Natural killer cell (primary cell): Measurements from ENCODE around the gene ALDH7A1. TPM values are rescaled to one million over a fixed set of nuclear protein-coding genes. Genes with fewer than 3 reads are reported as not detected.
A peak's percentile ranks its signal among the peaks of the same experiment; 100 is the strongest.

ENCODE experiments used
- ATAC-seq, 3 donors: fragments of 150-1000 bp in 2 of 3; fragments of 200-7000 bp in 1 of 3; cut with Tn5 transposase; 1 replicate in 1 of 3; 2 replicates in 2 of 3; pipeline ENCODE4 v1.10.0; 2021; ENCODE audit warnings: mild to moderate bottlenecking in 2 of 3, moderate library complexity in 2 of 3
- DNase-seq, 2 donors: peaks; one replicate each; pipeline versions ENCODE4 v3.0.0 to v3.0.0-alpha.2; 2013 to 2021; ENCODE audit warnings: mixed read lengths in 1 of 2
- H3K27ac ChIP-seq: one replicate; pipeline ENCODE4 v1.5.1; 2013; ENCODE audit warnings: mild to moderate bottlenecking, low read length
- H3K27me3 ChIP-seq: one replicate; pipeline ENCODE4 v1.6.1; 2013; ENCODE audit warnings: low read length; ENCODE audit not compliant: control insufficient read depth, insufficient read depth
- H3K36me3 ChIP-seq: one replicate; pipeline ENCODE4 v1.6.1; 2013; ENCODE audit warnings: low read length; ENCODE audit not compliant: control insufficient read depth, insufficient read depth
- H3K4me1 ChIP-seq: one replicate; pipeline ENCODE4 v1.6.1; 2013; ENCODE audit warnings: low read length; ENCODE audit not compliant: control insufficient read depth, insufficient read depth
- H3K4me3 ChIP-seq: one replicate; pipeline ENCODE4 v1.5.1; 2013; ENCODE audit warnings: low read length
- H3K9me3 ChIP-seq: one replicate; pipeline ENCODE4 v1.6.1; 2013; ENCODE audit warnings: low read length; ENCODE audit not compliant: control insufficient read depth, insufficient read depth
- H3K27ac Mint-ChIP-seq, 2 donors: one replicate each; pipeline ENCODE4 v1.8.0; 2022; ENCODE audit warnings: mild to moderate bottlenecking in 2 of 2, mixed read lengths in 2 of 2, moderate library complexity in 1 of 2
- H3K27me3 Mint-ChIP-seq, 2 donors: one replicate each; pipeline ENCODE4 v1.8.0; 2022; ENCODE audit warnings: low read depth in 2 of 2, mixed read lengths in 2 of 2
- H3K36me3 Mint-ChIP-seq: one replicate; pipeline ENCODE4 v1.8.0; 2022; ENCODE audit warnings: mixed read lengths
- H3K4me1 Mint-ChIP-seq, 2 donors: one replicate each; pipeline ENCODE4 v1.8.0; 2022; ENCODE audit warnings: mixed read lengths in 2 of 2
- H3K4me3 Mint-ChIP-seq: one replicate; pipeline ENCODE4 v1.8.0; 2022; ENCODE audit warnings: mild to moderate bottlenecking, moderate library complexity, mixed read lengths
- H3K9me3 Mint-ChIP-seq, 2 donors: one replicate each; pipeline ENCODE4 v1.8.0; 2022; ENCODE audit warnings: mixed read lengths in 2 of 2
- WGBS: methylation state at CpG from one replicate; pipeline ENCODE4 v1.1.7; 2013; ENCODE audit warnings: missing lambda C conversion rate; ENCODE audit not compliant: insufficient coverage; 5-methylcytosine and 5-hydroxymethylcytosine counted together
- intact Hi-C: fragments of 100-400 bp; cut with micrococcal nuclease; formaldehyde crosslinking; loops from one replicate; pipeline ENCODE4 v1.14.2; 2022
- total RNA-seq, 4 donors: library from RNA; stranded (reverse); fragments of 120-200 nt in 1 of 4; gene quantifications; one replicate each; pipeline versions ENCODE4 v1.2.3 to v1.2.4, GENCODE V29; 2013 to 2022
- TF ChIP-seq, protein P1 (sequence below): fragments of 200-600 bp; IDR thresholded peaks from one replicate; pipeline ENCODE4 v1.8.0; 2022; ENCODE audit warnings: antibody characterized with exemption

Gene ALDH7A1
- total RNA-seq, 3 donors from 2014 or later (not counting 1 experiment from before 2014, with no cell fraction given), result 0.66 to 1.3 (median 1.2) TPM

DNA sequence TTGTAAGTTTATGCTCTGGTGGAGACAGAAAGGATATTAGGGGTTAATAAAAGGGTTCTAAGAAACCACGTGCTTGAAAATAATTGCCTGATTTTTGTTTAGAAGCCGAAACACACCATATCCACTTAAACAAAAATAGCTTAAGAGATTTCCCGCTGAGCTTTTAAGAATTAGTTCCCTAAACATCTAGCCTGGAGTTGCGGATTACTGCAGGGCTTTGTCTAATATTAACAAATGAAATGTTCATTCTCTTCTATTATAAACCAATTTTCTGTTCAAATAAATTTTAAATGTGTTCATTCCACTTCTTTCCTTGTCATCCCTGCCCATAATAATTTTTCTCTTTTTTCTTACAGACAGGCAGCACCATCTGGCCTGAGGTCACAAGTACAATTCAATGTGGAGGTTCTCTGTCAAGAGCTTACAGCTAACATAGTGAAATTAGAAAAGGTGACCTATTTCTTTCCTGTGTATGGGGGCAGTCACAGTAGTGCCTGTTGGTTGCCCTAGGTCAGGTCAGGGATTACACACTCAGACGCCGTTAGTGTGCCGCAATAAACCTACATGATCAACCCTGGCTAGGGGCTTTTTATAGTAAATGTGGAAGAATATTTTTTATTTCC is 106.5 kb downstream of the ALDH7A1 start:
- intact Hi-C loops, result no loop called here
- no peaks in the 10 kb centered on the region for H3K27me3 ChIP-seq
- Mint-ChIP-seq H3K27me3 (no peaks in the 10 kb centered on the region), H3K4me1 (no peaks in the 10 kb centered on the region), H3K27ac (peak overlapping the region in 1 of 2 donors; percentile 27), H3K4me3 (no peak overlapping the region), H3K36me3 (peaks cover 32% of the 10 kb centered on the region), H3K9me3 (no peaks in the 10 kb centered on the region)
- no peaks in the 10 kb centered on the region for H3K4me1 ChIP-seq
- H3K36me3 ChIP-seq, result peaks cover 39% of the 10 kb centered on the region
- no peaks in the 10 kb centered on the region for H3K9me3 ChIP-seq
- no peak overlapping the region for H3K4me3 ChIP-seq
- ATAC-seq (no peak), DNase-seq (no peak)
- 100% methylated on average over 2 of the region's 7 CpGs for WGBS
- H3K27ac ChIP-seq, result no peak overlapping the region
- TF ChIP-seq, protein P1, sequence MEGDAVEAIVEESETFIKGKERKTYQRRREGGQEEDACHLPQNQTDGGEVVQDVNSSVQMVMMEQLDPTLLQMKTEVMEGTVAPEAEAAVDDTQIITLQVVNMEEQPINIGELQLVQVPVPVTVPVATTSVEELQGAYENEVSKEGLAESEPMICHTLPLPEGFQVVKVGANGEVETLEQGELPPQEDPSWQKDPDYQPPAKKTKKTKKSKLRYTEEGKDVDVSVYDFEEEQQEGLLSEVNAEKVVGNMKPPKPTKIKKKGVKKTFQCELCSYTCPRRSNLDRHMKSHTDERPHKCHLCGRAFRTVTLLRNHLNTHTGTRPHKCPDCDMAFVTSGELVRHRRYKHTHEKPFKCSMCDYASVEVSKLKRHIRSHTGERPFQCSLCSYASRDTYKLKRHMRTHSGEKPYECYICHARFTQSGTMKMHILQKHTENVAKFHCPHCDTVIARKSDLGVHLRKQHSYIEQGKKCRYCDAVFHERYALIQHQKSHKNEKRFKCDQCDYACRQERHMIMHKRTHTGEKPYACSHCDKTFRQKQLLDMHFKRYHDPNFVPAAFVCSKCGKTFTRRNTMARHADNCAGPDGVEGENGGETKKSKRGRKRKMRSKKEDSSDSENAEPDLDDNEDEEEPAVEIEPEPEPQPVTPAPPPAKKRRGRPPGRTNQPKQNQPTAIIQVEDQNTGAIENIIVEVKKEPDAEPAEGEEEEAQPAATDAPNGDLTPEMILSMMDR, result no peak

DNA sequence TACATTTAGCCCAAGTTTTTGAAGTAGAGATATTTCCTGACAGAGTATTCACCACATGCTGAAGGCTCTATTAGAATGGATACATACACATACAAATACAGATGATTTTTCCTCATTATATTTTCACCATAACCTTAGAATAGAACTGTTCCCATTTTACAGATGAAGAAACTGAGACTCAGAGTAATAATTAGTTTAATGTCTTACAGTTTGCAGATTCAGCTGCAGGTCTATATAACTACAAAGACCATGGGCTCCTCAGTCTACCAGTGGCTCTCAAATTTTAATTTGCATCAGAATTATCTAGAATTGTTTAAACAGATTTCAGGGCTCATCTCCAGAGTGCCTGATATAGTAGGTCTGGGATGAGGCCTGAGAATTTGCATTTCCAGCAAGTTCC is 107.4 kb downstream of the ALDH7A1 start:
- Mint-ChIP-seq H3K4me3 (no peak overlapping the region), H3K9me3 (no peaks in the 10 kb centered on the region), H3K4me1 (no peaks in the 10 kb centered on the region), H3K27ac (no peak overlapping the region), H3K36me3 (peaks cover 40% of the 10 kb centered on the region), H3K27me3 (no peaks in the 10 kb centered on the region)
- ATAC-seq (no peak), DNase-seq (no peak)
- TF ChIP-seq, protein P1, result no peak
- Histone ChIP-seq H3K4me1 (no peaks in the 10 kb centered on the region), H3K36me3 (peaks cover 39% of the 10 kb centered on the region), H3K27me3 (no peaks in the 10 kb centered on the region), H3K27ac (no peak overlapping the region), H3K4me3 (no peak overlapping the region), H3K9me3 (no peaks in the 10 kb centered on the region)
- intact Hi-C loops, result no loop called here

DNA sequence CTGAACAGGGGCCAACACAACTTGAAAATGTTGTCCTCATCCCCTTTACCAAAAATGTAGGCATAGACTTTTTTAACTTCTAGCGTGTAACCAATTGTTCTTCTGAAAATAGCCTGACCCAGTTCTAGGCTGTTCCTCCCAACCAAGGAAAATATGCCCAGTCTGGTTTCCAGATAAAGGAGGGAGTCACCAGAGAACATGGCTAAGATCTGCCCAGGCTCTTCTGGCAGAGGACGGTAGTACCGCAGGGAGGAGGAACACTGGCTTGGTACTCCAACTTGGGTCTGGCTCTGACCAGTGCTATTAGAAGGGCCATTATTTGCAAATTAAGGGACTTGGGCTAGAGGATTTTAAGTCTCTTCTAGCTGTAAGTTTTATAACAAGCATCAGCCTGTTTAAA is 108.7 kb downstream of the ALDH7A1 start:
- Histone ChIP-seq H3K4me1 (no peaks in the 10 kb centered on the region), H3K9me3 (no peaks in the 10 kb centered on the region), H3K27ac (no peak overlapping the region), H3K36me3 (peaks cover 39% of the 10 kb centered on the region), H3K27me3 (no peaks in the 10 kb centered on the region), H3K4me3 (no peak overlapping the region)
- no peaks in the 10 kb centered on the region for H3K4me1 Mint-ChIP-seq
- peaks cover 40% of the 10 kb centered on the region for H3K36me3 Mint-ChIP-seq
- no peaks in the 10 kb centered on the region for H3K9me3 Mint-ChIP-seq
- H3K4me3 Mint-ChIP-seq, result no peak overlapping the region
- H3K27me3 Mint-ChIP-seq, result no peaks in the 10 kb centered on the region
- TF ChIP-seq, protein P1, result no peak
- intact Hi-C loops, result no loop called here
- ATAC-seq (no peak), DNase-seq (no peak)
- no peak overlapping the region for H3K27ac Mint-ChIP-seq
- 95% methylated on average over 3 of the region's 3 CpGs for WGBS

DNA sequence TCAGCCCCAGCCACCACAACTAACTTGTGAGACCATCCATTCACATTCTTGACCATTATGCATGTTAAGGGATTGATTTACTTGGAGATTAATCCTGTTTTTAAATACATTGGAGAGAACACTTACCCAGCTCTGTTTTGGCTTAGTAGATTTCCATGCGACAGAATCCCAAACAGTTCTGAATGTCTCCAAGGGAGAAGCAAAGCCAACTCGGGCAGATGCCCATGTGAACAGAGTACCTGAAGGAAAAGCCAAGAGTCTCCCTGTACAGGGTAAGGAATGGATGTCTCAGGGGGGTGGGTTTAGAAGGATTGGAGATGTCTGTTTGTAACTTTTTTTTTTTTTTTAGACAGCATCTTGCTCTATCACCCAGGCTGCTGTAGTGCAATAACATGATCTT is 110.8 kb downstream of the ALDH7A1 start:
- no peak for DNase-seq
- no peak overlapping the region for H3K4me3 Mint-ChIP-seq
- no peaks in the 10 kb centered on the region for H3K9me3 Mint-ChIP-seq
- WGBS, result 95% methylated on average over 2 of the region's 2 CpGs
- Histone ChIP-seq H3K9me3 (no peaks in the 10 kb centered on the region), H3K4me1 (no peaks in the 10 kb centered on the region), H3K27ac (no peak overlapping the region), H3K36me3 (peaks cover 46% of the 10 kb centered on the region), H3K27me3 (no peaks in the 10 kb centered on the region), H3K4me3 (no peak overlapping the region)
- no peak for ATAC-seq
- no peaks in the 10 kb centered on the region for H3K27me3 Mint-ChIP-seq
- H3K4me1 Mint-ChIP-seq, result no peaks in the 10 kb centered on the region
- H3K36me3 Mint-ChIP-seq, result peaks cover 48% of the 10 kb centered on the region
- intact Hi-C loops, result no loop called here
- TF ChIP-seq, protein P1, result no peak
- no peak overlapping the region for H3K27ac Mint-ChIP-seq
